Vagina (tissue), 2 donors: ENCODE data around the gene PLA2G2D. TPM values are rescaled to one million over a fixed set of nuclear protein-coding genes. Genes with fewer than 3 reads are reported as not detected.
A peak's percentile ranks its signal among the peaks of the same experiment; 100 is the strongest.

Experiments
- DNase-seq, 2 donors: peaks; one replicate each; pipeline ENCODE4 v3.0.0-alpha.2; 2017; ENCODE audit errors: extremely low spot score in 2 of 2
- H3K27ac ChIP-seq: fragments of 200-600 bp; sonication (generic); one replicate; pipeline ENCODE4 v1.5.1; 2019
- H3K27me3 ChIP-seq: fragments of 200-600 bp; sonication (generic); one replicate; pipeline ENCODE4 v1.5.1; 2019
- H3K36me3 ChIP-seq, 2 donors: fragments of 200-600 bp; sonication (generic); one replicate each; pipeline ENCODE4 v1.5.1; 2017 to 2019
- H3K4me1 ChIP-seq: fragments of 200-600 bp; sonication (generic); one replicate; pipeline ENCODE4 v1.5.1; 2019
- H3K4me3 ChIP-seq, 2 donors: fragments of 200-600 bp; sonication (generic); 1 replicate in 1 of 2; 2 replicates in 1 of 2; pipeline ENCODE4 v1.5.1; 2016 to 2019
- H3K9me3 ChIP-seq: fragments of 200-600 bp; sonication (generic); one replicate; pipeline ENCODE4 v1.5.1; 2019
- CTCF ChIP-seq, 3 experiments: fragments of 450-650 bp in 2 of 3; fragments of 200-600 bp in 1 of 3; sonication (generic) in 1 of 3; IDR thresholded peaks; one replicate each; pipeline ENCODE4 v1.5.1; 2017 to 2019; ENCODE audit warnings: antibody characterized with exemption in 3 of 3, mild to moderate bottlenecking in 2 of 3, moderate library complexity in 2 of 3
- POLR2A ChIP-seq, 2 donors: fragments of 450-650 bp; IDR thresholded peaks; one replicate each; pipeline ENCODE4 v1.6.1; 2017; ENCODE audit warnings: antibody characterized with exemption in 2 of 2, mild to moderate bottlenecking in 2 of 2, moderate library complexity in 2 of 2
- POLR2AphosphoS5 ChIP-seq, 2 donors: sonication (generic); formaldehyde crosslinking; IDR thresholded peaks; one replicate each; pipeline ENCODE4 v1.9.0; 2017; ENCODE audit warnings: antibody characterized with exemption in 2 of 2, mild to moderate bottlenecking in 2 of 2, low read depth in 1 of 2; ENCODE audit not compliant: insufficient read depth in 1 of 2
- intact Hi-C: fragments of 100-400 bp; cut with DNase I; formaldehyde crosslinking; loops from one replicate; pipeline ENCODE4 v1.15.1; 2023
- total RNA-seq: library from RNA; depleted of rRNA; stranded (reverse); fragments of >200 nt; gene quantifications from one replicate; pipeline ENCODE4 v1.2.3, GENCODE V29; 2016

Gene PLA2G2D
- total RNA-seq, 1 donor from 2014 or later = not detected

GRCh38 chr1:20115479-20115878 is 3.9 kb downstream of the PLA2G2D start:
- Histone ChIP-seq H3K9me3 (no peaks in the 10 kb centered on the region), H3K36me3 (no peaks in the 10 kb centered on the region), H3K27ac (no peak overlapping the region), H3K4me1 (peaks cover 10% of the 10 kb centered on the region), H3K27me3 (no peaks in the 10 kb centered on the region), H3K4me3 (no peak overlapping the region)
- no peak for DNase-seq
- intact Hi-C loops = no loop called here
- no peak for TF ChIP-seq POLR2A (IDR thresholded peaks at IDR 0.05)
- no peak for TF ChIP-seq POLR2AphosphoS5 (IDR thresholded peaks at IDR 0.05; ENCODE audit: insufficient read depth in 1 of 2, low read depth in 1 of 2)
- no peak for TF ChIP-seq CTCF (IDR thresholded peaks at IDR 0.05)

GRCh38 chr1:20114021-20114648 is 5.2 kb downstream of the PLA2G2D start:
- H3K27ac ChIP-seq = no peak overlapping the region
- H3K36me3 ChIP-seq = no peaks in the 10 kb centered on the region
- TF ChIP-seq POLR2AphosphoS5 (IDR thresholded peaks at IDR 0.05; ENCODE audit: insufficient read depth in 1 of 2, low read depth in 1 of 2) = no peak
- TF ChIP-seq CTCF (IDR thresholded peaks at IDR 0.05) = no peak
- TF ChIP-seq POLR2A (IDR thresholded peaks at IDR 0.05) = no peak
- H3K4me1 ChIP-seq = peaks cover 14% of the 10 kb centered on the region
- no peak overlapping the region for H3K4me3 ChIP-seq
- H3K27me3 ChIP-seq = no peaks in the 10 kb centered on the region
- intact Hi-C loops = no loop called here
- H3K9me3 ChIP-seq = no peaks in the 10 kb centered on the region
- DNase-seq = no peak

- Histone ChIP-seq H3K27me3 (no peaks in the 10 kb centered on the region), H3K36me3 (no peaks in the 10 kb centered on the region)
Measured at GRCh38 chr1:20112279-20113000, 6.9 kb downstream of the PLA2G2D start.

GRCh38 chr1:20111452-20111851 is 7.9 kb downstream of the PLA2G2D start:
- intact Hi-C loops = no loop called here
- no peak for DNase-seq
- H3K36me3 ChIP-seq = no peaks in the 10 kb centered on the region
- TF ChIP-seq POLR2A (IDR thresholded peaks at IDR 0.05) = no peak
- TF ChIP-seq CTCF (IDR thresholded peaks at IDR 0.05) = no peak
- no peak for TF ChIP-seq POLR2AphosphoS5 (IDR thresholded peaks at IDR 0.05; ENCODE audit: insufficient read depth in 1 of 2, low read depth in 1 of 2)
- no peaks in the 10 kb centered on the region for H3K9me3 ChIP-seq
- H3K4me1 ChIP-seq = peaks cover 22% of the 10 kb centered on the region
- no peaks in the 10 kb centered on the region for H3K27me3 ChIP-seq
- H3K4me3 ChIP-seq = no peak overlapping the region
- no peak overlapping the region for H3K27ac ChIP-seq

More at GRCh38 chr1:20112279-20113000, 6.9 kb downstream of the PLA2G2D start:
- no peak for TF ChIP-seq POLR2AphosphoS5 (IDR thresholded peaks at IDR 0.05; ENCODE audit: insufficient read depth in 1 of 2, low read depth in 1 of 2)
- no peak for TF ChIP-seq POLR2A (IDR thresholded peaks at IDR 0.05)
- no peak for TF ChIP-seq CTCF (IDR thresholded peaks at IDR 0.05)
- DNase-seq = no peak
- no peak overlapping the region for H3K4me3 ChIP-seq
- intact Hi-C loops = no loop called here
- H3K9me3 ChIP-seq = no peaks in the 10 kb centered on the region
- H3K27ac ChIP-seq = no peak overlapping the region
- H3K4me1 ChIP-seq = peaks cover 22% of the 10 kb centered on the region

GRCh38 chr1:20110679-20111078 is 8.7 kb downstream of the PLA2G2D start:
- H3K27ac ChIP-seq = peak overlapping the region; percentile 45
- H3K4me3 ChIP-seq = no peak overlapping the region
- H3K4me1 ChIP-seq = peaks cover 22% of the 10 kb centered on the region
- no peak for TF ChIP-seq CTCF (IDR thresholded peaks at IDR 0.05)
- no peak for TF ChIP-seq POLR2A (IDR thresholded peaks at IDR 0.05)
- TF ChIP-seq POLR2AphosphoS5 (IDR thresholded peaks at IDR 0.05; ENCODE audit: insufficient read depth in 1 of 2, low read depth in 1 of 2) = peak; percentile 54 to 88
- H3K36me3 ChIP-seq = no peaks in the 10 kb centered on the region
- intact Hi-C loops = no loop called here
- no peaks in the 10 kb centered on the region for H3K27me3 ChIP-seq
- no peak for DNase-seq
- no peaks in the 10 kb centered on the region for H3K9me3 ChIP-seq
